ENCODE measurements around the gene OSBPL7. TPM values are rescaled to one million over a fixed set of nuclear protein-coding genes. Genes with fewer than 3 reads are reported as not detected.

Gene OSBPL7
- total RNA-seq, 1 experiment from 2014 or later = 20.5 TPM

- RAD21 ChIA-PET (ENCODE audit: low non-redundant PET in 1 of 2, low total read pairs in 2 of 2, uncharacterized antibody in 2 of 2, unreplicated experiment in 2 of 2) = interaction anchor here in 1 of 2 experiments (1.7 kb wide), 1 partner anchor 43 kb away, joined by 4 read pairs; no protein-coding TSS in a partner anchor
- peaks cover 23% of the 10 kb centered on the region; the same call in 1 of the 2 replicates for H3K79me2 ChIP-seq (ENCODE audit: insufficient read depth, low read length)
- H3K4me2 ChIP-seq (ENCODE audit: low read length) = no peak overlapping the region
Measured at GRCh38 chr17:47846716-47847340, 25.2 kb upstream of the OSBPL7 start.

More at GRCh38 chr17:47846716-47847340, 25.2 kb upstream of the OSBPL7 start:
- peaks cover 27 to 56% of the 10 kb centered on the region in 2 experiments for H3K4me1 ChIP-seq (ENCODE audit: control insufficient read depth in 1 of 2, insufficient read depth in 2 of 2, low read length in 2 of 2)
- H2AFZ ChIP-seq (ENCODE audit: low read depth, low read length, poor library complexity, severe bottlenecking) = no peak overlapping the region
- no peaks in the 10 kb centered on the region for H4K20me1 ChIP-seq (ENCODE audit: insufficient read depth)
- POLR2A ChIA-PET = interaction anchor here (1.0 kb wide), 1 partner anchor 15 kb away, joined by 3 read pairs; the partner anchor contains the start of genes LRRC46 and MRPL10
- H3K36me3 ChIP-seq (ENCODE audit: control insufficient read depth in 1 of 2, insufficient read depth in 2 of 2, low read length in 2 of 2) = no peaks in the 10 kb centered on the region; a peak in 1 of 4 replicates
- H3K27me3 ChIP-seq (ENCODE audit: insufficient read depth, low read length) = no peaks in the 10 kb centered on the region
- no peak overlapping the region for H3K9ac ChIP-seq (ENCODE audit: low read length)
- H3K27ac ChIP-seq (ENCODE audit: low read depth, low read length) = no peak overlapping the region
- H3K4me3 ChIP-seq (replicated peaks in 1 of 2; ENCODE audit: low read depth in 1 of 2, low read length in 2 of 2) = no peak overlapping the region
- TF ChIP-seq RAD21 (IDR thresholded peaks at IDR 0.05; ENCODE audit: low read depth) (no peak), ZNF274 (IDR thresholded peaks at IDR 0.05; ENCODE audit: low read depth, low read length) (no peak), SIN3A (IDR thresholded peaks at IDR 0.05; ENCODE audit: low read depth) (no peak), EZH2 (IDR thresholded peaks at IDR 0.05) (no peak), MAX (IDR thresholded peaks at IDR 0.05) (no peak), JUND (IDR thresholded peaks at IDR 0.05) (no peak), CBX3 (IDR thresholded peaks at IDR 0.05; ENCODE audit: low read depth) (no peak), FOSL1 (IDR thresholded peaks at IDR 0.05; ENCODE audit: low read depth) (no peak), POLR2AphosphoS5 (IDR thresholded peaks at IDR 0.05; ENCODE audit: low read depth, low read length) (no peak), ELF1 (IDR thresholded peaks at IDR 0.05; ENCODE audit: borderline replicate concordance, low read depth) (no peak), ZBTB33 (IDR thresholded peaks at IDR 0.05; ENCODE audit: extremely low read depth, insufficient replicate concordance, low read length) (no peak), CEBPB (IDR thresholded peaks at IDR 0.05; ENCODE audit: low read depth) (no peak)
- TF ChIP-seq, protein P1, sequence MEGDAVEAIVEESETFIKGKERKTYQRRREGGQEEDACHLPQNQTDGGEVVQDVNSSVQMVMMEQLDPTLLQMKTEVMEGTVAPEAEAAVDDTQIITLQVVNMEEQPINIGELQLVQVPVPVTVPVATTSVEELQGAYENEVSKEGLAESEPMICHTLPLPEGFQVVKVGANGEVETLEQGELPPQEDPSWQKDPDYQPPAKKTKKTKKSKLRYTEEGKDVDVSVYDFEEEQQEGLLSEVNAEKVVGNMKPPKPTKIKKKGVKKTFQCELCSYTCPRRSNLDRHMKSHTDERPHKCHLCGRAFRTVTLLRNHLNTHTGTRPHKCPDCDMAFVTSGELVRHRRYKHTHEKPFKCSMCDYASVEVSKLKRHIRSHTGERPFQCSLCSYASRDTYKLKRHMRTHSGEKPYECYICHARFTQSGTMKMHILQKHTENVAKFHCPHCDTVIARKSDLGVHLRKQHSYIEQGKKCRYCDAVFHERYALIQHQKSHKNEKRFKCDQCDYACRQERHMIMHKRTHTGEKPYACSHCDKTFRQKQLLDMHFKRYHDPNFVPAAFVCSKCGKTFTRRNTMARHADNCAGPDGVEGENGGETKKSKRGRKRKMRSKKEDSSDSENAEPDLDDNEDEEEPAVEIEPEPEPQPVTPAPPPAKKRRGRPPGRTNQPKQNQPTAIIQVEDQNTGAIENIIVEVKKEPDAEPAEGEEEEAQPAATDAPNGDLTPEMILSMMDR (IDR thresholded peaks at IDR 0.05 in 2 of 3, conservative IDR thresholded peaks at IDR 0.05 in 1 of 3; ENCODE audit: borderline replicate concordance in 1 of 3, insufficient read depth in 1 of 3, low read depth in 2 of 3, low read length in 2 of 3) = no peak
- DNase-seq (ENCODE audit: low read depth, low spot score) (no peak), ATAC-seq (no peak)
- no peaks in the 10 kb centered on the region for H3K9me3 ChIP-seq (ENCODE audit: control insufficient read depth in 1 of 2, insufficient read depth in 1 of 2, low read depth in 1 of 2, low read length in 2 of 2)
- H3K9me2 ChIP-seq (ENCODE audit: insufficient read depth) = no peaks in the 10 kb centered on the region
- CTCF ChIA-PET = interaction anchor here (1.2 to 12.6 kb wide), 4 partner anchors 9 to 100 kb away, joined by 3 to 393 read pairs (median 4); partner anchors contain the start of genes PNPO and SP2
- BruUV-seq (replicated peaks) = no TSS peak
- intact Hi-C loops (cut with micrococcal nuclease) = no loop called here

Measured in HCT116 (cell line).